ENCODE results near the gene RBP2. TPM values are rescaled to one million over a fixed set of nuclear protein-coding genes. Genes with fewer than 3 reads are reported as not detected.
A peak's percentile ranks its signal among the peaks of the same experiment; 100 is the strongest.

RBP2 gene
- total RNA-seq, 1 donor from 2014 or later, result not detected

DNA sequence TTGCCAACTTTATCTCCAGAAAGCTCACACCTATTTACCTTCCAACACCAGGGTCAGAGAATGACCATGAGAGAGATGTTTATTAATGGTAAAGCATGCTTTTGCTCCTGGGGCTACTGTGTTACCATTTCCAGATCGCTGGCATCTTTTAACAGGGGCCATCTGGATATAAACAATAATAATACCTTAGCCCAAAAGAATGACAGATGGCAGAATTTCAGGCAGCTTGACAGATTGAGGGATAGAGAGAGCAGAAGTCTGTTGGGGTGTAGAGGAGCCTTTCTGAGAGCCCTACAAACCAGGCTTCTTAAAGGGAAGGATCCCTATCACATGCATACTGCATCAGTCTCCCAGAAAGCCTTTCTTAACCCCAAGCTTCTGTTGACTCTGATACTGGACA, 45.5 kb upstream of the RBP2 start:
- Mint-ChIP-seq H3K9me3 (ENCODE audit: low read depth) (no peaks in the 10 kb centered on the region), H3K4me3 (ENCODE audit: unreplicated experiment) (no peak overlapping the region), H3K27me3 (ENCODE audit: low read depth) (no peaks in the 10 kb centered on the region), H3K27ac (ENCODE audit: unreplicated experiment) (no peak overlapping the region), H3K4me1 (ENCODE audit: low read depth) (no peaks in the 10 kb centered on the region), H3K36me3 (ENCODE audit: low read depth) (peaks cover 6% of the 10 kb centered on the region)
- TF ChIP-seq, protein P1, sequence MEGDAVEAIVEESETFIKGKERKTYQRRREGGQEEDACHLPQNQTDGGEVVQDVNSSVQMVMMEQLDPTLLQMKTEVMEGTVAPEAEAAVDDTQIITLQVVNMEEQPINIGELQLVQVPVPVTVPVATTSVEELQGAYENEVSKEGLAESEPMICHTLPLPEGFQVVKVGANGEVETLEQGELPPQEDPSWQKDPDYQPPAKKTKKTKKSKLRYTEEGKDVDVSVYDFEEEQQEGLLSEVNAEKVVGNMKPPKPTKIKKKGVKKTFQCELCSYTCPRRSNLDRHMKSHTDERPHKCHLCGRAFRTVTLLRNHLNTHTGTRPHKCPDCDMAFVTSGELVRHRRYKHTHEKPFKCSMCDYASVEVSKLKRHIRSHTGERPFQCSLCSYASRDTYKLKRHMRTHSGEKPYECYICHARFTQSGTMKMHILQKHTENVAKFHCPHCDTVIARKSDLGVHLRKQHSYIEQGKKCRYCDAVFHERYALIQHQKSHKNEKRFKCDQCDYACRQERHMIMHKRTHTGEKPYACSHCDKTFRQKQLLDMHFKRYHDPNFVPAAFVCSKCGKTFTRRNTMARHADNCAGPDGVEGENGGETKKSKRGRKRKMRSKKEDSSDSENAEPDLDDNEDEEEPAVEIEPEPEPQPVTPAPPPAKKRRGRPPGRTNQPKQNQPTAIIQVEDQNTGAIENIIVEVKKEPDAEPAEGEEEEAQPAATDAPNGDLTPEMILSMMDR (IDR thresholded peaks at IDR 0.05), result no peak
- DNase-seq (ENCODE audit: low spot score), result no peak

- no peaks in the 10 kb centered on the region for H3K27me3 Mint-ChIP-seq (ENCODE audit: low read depth)
- no peaks in the 10 kb centered on the region for H3K4me1 Mint-ChIP-seq (ENCODE audit: low read depth)
- no peak for DNase-seq (ENCODE audit: low spot score)
- peaks cover 5% of the 10 kb centered on the region for H3K36me3 Mint-ChIP-seq (ENCODE audit: low read depth)
- TF ChIP-seq, protein P1 (IDR thresholded peaks at IDR 0.05), result no peak
- no peak overlapping the region for H3K4me3 Mint-ChIP-seq (ENCODE audit: unreplicated experiment)
- no peaks in the 10 kb centered on the region for H3K9me3 Mint-ChIP-seq (ENCODE audit: low read depth)
- no peak overlapping the region for H3K27ac Mint-ChIP-seq (ENCODE audit: unreplicated experiment)
These were observed 44.8 kb upstream of the RBP2 start for GRCh38 chr3:139521144-139521543.

DNA sequence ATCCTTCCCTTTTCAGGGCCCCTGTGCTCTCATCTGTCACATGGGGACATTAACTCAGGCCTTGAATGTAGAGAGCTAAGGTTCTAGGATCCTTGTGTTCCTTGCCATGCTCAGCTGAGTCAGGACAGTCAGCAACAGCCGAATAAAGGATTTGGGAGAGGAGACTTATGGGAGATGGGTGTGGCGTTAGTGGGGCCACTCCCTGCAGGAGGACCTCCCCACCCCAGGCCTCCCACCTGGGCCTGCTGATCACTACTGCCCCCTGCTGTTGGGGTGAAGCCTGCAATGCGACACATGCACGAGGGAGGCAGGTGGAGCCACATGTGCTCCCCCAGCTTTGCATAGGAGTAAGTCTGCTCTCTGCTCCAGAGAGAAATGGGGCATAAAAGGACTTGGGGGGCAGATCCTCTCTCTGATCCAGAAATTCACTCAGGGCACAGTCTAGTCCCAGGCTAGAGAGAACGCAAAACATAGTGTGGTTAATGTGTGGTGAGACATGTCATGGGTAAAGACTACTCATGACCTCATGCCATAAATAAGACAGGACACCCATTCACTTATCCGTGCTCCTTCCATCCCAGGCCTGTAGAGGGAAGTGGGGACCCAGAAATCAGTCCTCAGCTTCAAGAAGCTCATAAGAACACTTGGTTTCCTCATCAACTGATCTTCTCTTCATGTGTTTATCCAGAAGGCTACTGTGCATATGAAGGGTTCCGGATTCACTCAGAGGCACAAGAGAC, 43.9 kb upstream of the RBP2 start:
- H3K4me3 Mint-ChIP-seq (ENCODE audit: unreplicated experiment), result no peak overlapping the region
- TF ChIP-seq, protein P1 (IDR thresholded peaks at IDR 0.05), result peak; percentile 51
- H3K36me3 Mint-ChIP-seq (ENCODE audit: low read depth), result peaks cover 3% of the 10 kb centered on the region
- DNase-seq (ENCODE audit: low spot score), result no peak
- H3K4me1 Mint-ChIP-seq (ENCODE audit: low read depth), result no peaks in the 10 kb centered on the region
- H3K27ac Mint-ChIP-seq (ENCODE audit: unreplicated experiment), result no peak overlapping the region
- no peaks in the 10 kb centered on the region for H3K27me3 Mint-ChIP-seq (ENCODE audit: low read depth)
- H3K9me3 Mint-ChIP-seq (ENCODE audit: low read depth), result no peaks in the 10 kb centered on the region

GRCh38 chr3:139518926-139519842, 42.9 kb upstream of the RBP2 start:
- Mint-ChIP-seq H3K4me1 (ENCODE audit: low read depth) (no peaks in the 10 kb centered on the region), H3K9me3 (ENCODE audit: low read depth) (no peaks in the 10 kb centered on the region), H3K27me3 (ENCODE audit: low read depth) (no peaks in the 10 kb centered on the region), H3K4me3 (ENCODE audit: unreplicated experiment) (no peak overlapping the region), H3K27ac (ENCODE audit: unreplicated experiment) (no peak overlapping the region), H3K36me3 (ENCODE audit: low read depth) (peaks cover 3% of the 10 kb centered on the region)
- DNase-seq (ENCODE audit: low spot score), result no peak
- TF ChIP-seq, protein P1 (IDR thresholded peaks at IDR 0.05), result no peak

GRCh38 chr3:139518306-139518705, 42.0 kb upstream of the RBP2 start:
- TF ChIP-seq, protein P1 (IDR thresholded peaks at IDR 0.05), result no peak
- Mint-ChIP-seq H3K27ac (ENCODE audit: unreplicated experiment) (no peak overlapping the region), H3K4me3 (ENCODE audit: unreplicated experiment) (no peak overlapping the region), H3K9me3 (ENCODE audit: low read depth) (no peaks in the 10 kb centered on the region), H3K4me1 (ENCODE audit: low read depth) (no peaks in the 10 kb centered on the region), H3K27me3 (ENCODE audit: low read depth) (no peaks in the 10 kb centered on the region), H3K36me3 (ENCODE audit: low read depth) (peaks cover 3% of the 10 kb centered on the region)
- DNase-seq (ENCODE audit: low spot score), result no peak
